ENCODE data around the gene BCL2L2.

GRCh38 chr14:23322568-23323517 lies 16.2 kb downstream of the BCL2L2 start:
- TF ChIP-seq POLR2A (IDR thresholded peaks at IDR 0.05; ENCODE audit: low read depth, low read length), result no peak
- TF ChIP-seq POLR2AphosphoS5 (IDR thresholded peaks at IDR 0.05; ENCODE audit: low read depth, low read length), result no peak
- no peak for TF ChIP-seq SPI1 (IDR thresholded peaks at IDR 0.05; ENCODE audit: low read depth, low read length)
- TF ChIP-seq TAF1 (IDR thresholded peaks at IDR 0.05; ENCODE audit: low read depth, low read length), result no peak
- no peak for TF ChIP-seq POU2F2 (IDR thresholded peaks at IDR 0.05; ENCODE audit: low read depth, low read length)
- no peak for TF ChIP-seq PAX5 (IDR thresholded peaks at IDR 0.05; ENCODE audit: insufficient read depth, low read length, severe bottlenecking)

Measured in GM12891 (cell line).